Heart left ventricle (tissue), 13 donors: ENCODE measurements around the gene ADM2.

Source experiments
- CTCF ChIP-seq, 12 donors: fragments of 200-600 bp; sonication (generic) in 4 of 12; IDR thresholded peaks; one replicate each; pipeline versions ENCODE4 v1.5.0 to v1.8.0; 2018 to 2022; ENCODE audit warnings: antibody characterized with exemption in 12 of 12, mild to moderate bottlenecking in 5 of 12
- POLR2A ChIP-seq, 2 donors: fragments of 450-650 bp; IDR thresholded peaks; one replicate each; pipeline ENCODE4 v1.6.1; 2017; ENCODE audit warnings: antibody characterized with exemption in 2 of 2, mild to moderate bottlenecking in 2 of 2, moderate library complexity in 2 of 2
- donor health status: ischemic (EF 13 %, LVEDD 7.1; RV severe dilation, severe dysfunction).
- donor health status: DM: no; HTN: yes; CAD: no.
- donor health status: DM: no; HTN: no; CAD: no.
- donor health status: ischemic (EF 25% LVEDD 6.9; RV normal size, moderate dysfunction).
- donor health status: ischemic (EF 25% LVEDD 5.7; RV mildly dilated, moderate dysfunction).
- donor health status: ischemic (EF 35%, LVEDD 5.7; RV mildly dilated, moderate dysfunction).
- donor health status: nonischemic (EF 11% LVEDD 7.7; RV severe dilation, severe dysfunction).
- donor health status: DM: yes; HTN: yes; CAD: no.
- donor health status: PGD.
- donor health status: ischemic (EF 29% LVEDD 5.4; RV normal size, mild dysfunction).
- donor health status: nonischemic (EF 23%, LVEDD 6.1; RV moderate dilation, normal function).

GRCh38 chr22:50479721-50480120, 1.6 kb upstream of the ADM2 start:
- TF ChIP-seq CTCF (IDR thresholded peaks at IDR 0.05) (no peak), POLR2A (IDR thresholded peaks at IDR 0.05) (no peak)
